MM.1S (cell line): Measurements from ENCODE around the gene ARHGEF37.

Experiments used
- DNase-seq: peaks from one replicate; pipeline ENCODE4 v3.0.0-alpha.2; 2015
- H2AFZ ChIP-seq: fragments of 300-600 bp; sonication (generic); 2 replicates; pipeline ENCODE4 v1.6.0; 2016; ENCODE audit warnings: antibody characterized with exemption, low read length
- H3F3A ChIP-seq: fragments of 300-600 bp; sonication (generic); 2 replicates; pipeline ENCODE4 v1.6.1; 2016; ENCODE audit warnings: mild to moderate bottlenecking, antibody characterized with exemption, low read length, moderate library complexity, mixed read lengths; ENCODE audit not compliant: insufficient read depth
- H3K27ac ChIP-seq: fragments of 300-600 bp; sonication (generic); 2 replicates; pipeline ENCODE4 v1.5.1; 2016; ENCODE audit warnings: mild to moderate bottlenecking, low read length
- H3K27me3 ChIP-seq: fragments of 300-600 bp; sonication (generic); replicated peaks from 2 replicates; pipeline ENCODE4 v1.6.0; 2016; ENCODE audit warnings: low read length; ENCODE audit not compliant: insufficient read depth
- H3K36me3 ChIP-seq: fragments of 300-600 bp; sonication (generic); replicated peaks from 2 replicates; pipeline ENCODE4 v1.6.1; 2016; ENCODE audit warnings: mild to moderate bottlenecking, low read length, mixed read lengths; ENCODE audit not compliant: insufficient read depth
- H3K4me1 ChIP-seq: fragments of 300-600 bp; sonication (generic); 2 replicates; pipeline ENCODE4 v1.6.1; 2016; ENCODE audit warnings: low read length, mixed read lengths
- H3K4me2 ChIP-seq: fragments of 300-600 bp; sonication (generic); 2 replicates; pipeline ENCODE4 v1.6.0; 2016; ENCODE audit warnings: low read depth, low read length
- H3K4me3 ChIP-seq: fragments of 300-600 bp; sonication (generic); 2 replicates; pipeline ENCODE4 v1.5.1; 2016; ENCODE audit warnings: low read length, mixed read lengths
- H3K79me2 ChIP-seq: fragments of 300-600 bp; sonication (generic); 2 replicates; pipeline ENCODE4 v1.6.1; 2016; ENCODE audit warnings: mixed run types, low read length, mixed read lengths
- H3K9ac ChIP-seq: fragments of 300-600 bp; sonication (generic); 2 replicates; pipeline ENCODE4 v1.6.1; 2016; ENCODE audit warnings: low read length, mixed read lengths
- H3K9me2 ChIP-seq: fragments of 300-600 bp; sonication (generic); replicated peaks from 2 replicates; pipeline ENCODE4 v1.6.1; 2016; ENCODE audit warnings: mild to moderate bottlenecking, low read length, mixed read lengths; ENCODE audit not compliant: insufficient read depth
- H3K9me3 ChIP-seq: fragments of 300-600 bp; sonication (generic); replicated peaks from 2 replicates; pipeline ENCODE4 v1.6.1; 2016; ENCODE audit warnings: mild to moderate bottlenecking, low read length, mixed read lengths; ENCODE audit not compliant: insufficient read depth
- H4K20me1 ChIP-seq: fragments of 300-600 bp; sonication (generic); 2 replicates; pipeline ENCODE4 v1.6.1; 2016; ENCODE audit warnings: mild to moderate bottlenecking, low read length, moderate library complexity, mixed read lengths; ENCODE audit not compliant: insufficient read depth
- CTCF ChIP-seq: fragments of 300-600 bp; sonication (generic); IDR thresholded peaks from 2 replicates; pipeline ENCODE4 v1.5.1; 2016; ENCODE audit warnings: antibody characterized with exemption, low read length, mixed read lengths
- EZH2 ChIP-seq: fragments of 300-600 bp; sonication (generic); optimal IDR thresholded peaks from 2 replicates; pipeline ENCODE3; 2017; ENCODE audit warnings: low read depth, mild to moderate bottlenecking, antibody characterized with exemption, low read length, mixed read lengths
- EZH2phosphoT487 ChIP-seq: fragments of 300-600 bp; sonication (generic); IDR thresholded peaks from 2 replicates; pipeline ENCODE4 v1.6.1; 2018; ENCODE audit warnings: antibody characterized with exemption, low read length

The ARHGEF37 gene

DNA sequence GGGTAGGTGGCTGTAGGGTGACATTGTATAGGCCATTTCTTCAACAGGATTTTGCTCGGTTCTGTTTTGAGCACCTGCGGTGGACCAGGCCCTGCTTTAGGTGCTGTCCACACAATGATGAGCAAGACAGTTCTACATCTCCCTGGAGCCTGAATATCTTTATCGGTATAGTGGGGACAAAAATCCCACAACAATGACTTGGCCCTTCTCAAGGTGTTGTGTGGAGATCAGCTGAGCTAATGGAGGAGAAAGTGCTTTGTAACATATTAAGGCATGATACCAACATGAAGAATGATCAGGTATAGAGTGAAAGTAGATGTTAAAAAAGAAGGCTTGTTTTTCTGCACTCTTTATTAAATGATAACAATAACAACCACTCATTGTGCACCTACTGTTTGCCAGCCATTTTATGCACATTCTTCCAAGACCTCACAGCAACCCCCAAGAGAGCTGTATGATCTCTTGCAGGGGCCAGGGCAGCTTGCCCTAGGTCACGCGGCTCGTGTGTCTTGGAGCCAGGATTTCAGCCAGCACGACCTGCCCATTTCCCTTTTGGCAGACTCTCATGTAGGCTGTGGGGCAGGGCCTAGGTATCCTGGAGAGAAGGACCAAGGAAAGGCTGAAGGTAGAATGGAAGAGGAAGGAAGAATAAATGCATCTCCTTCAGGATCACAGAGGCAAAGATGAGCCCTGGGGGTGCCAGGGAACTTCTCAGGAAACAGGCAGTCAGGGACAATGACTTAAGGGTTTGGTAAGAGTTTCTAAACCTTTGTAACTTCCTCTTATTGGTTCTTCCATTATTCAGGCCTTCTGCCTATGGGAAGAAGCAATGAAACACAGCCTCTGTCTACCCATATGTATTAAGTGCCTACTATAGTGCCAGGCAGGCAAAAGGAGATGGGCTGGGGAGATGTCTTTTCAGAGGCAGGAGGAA is 98.8 kb downstream of the ARHGEF37 start:
- no peaks in the 10 kb centered on the region for H3K27me3 ChIP-seq
- H4K20me1 ChIP-seq: no peaks in the 10 kb centered on the region
- no peak overlapping the region for H3K4me2 ChIP-seq
- H3K9ac ChIP-seq: no peak overlapping the region
- no peak overlapping the region for H2AFZ ChIP-seq
- no peaks in the 10 kb centered on the region for H3K9me3 ChIP-seq
- no peak for TF ChIP-seq CTCF
- no peak for TF ChIP-seq EZH2phosphoT487
- no peak for TF ChIP-seq EZH2
- no peaks in the 10 kb centered on the region for H3F3A ChIP-seq
- no peaks in the 10 kb centered on the region for H3K9me2 ChIP-seq
- H3K4me1 ChIP-seq: peaks cover 6% of the 10 kb centered on the region; the same call in 1 of the 2 replicates
- no peak overlapping the region for H3K4me3 ChIP-seq
- no peak for DNase-seq
- no peak overlapping the region for H3K27ac ChIP-seq
- no peaks in the 10 kb centered on the region for H3K79me2 ChIP-seq
- H3K36me3 ChIP-seq: no peaks in the 10 kb centered on the region

DNA sequence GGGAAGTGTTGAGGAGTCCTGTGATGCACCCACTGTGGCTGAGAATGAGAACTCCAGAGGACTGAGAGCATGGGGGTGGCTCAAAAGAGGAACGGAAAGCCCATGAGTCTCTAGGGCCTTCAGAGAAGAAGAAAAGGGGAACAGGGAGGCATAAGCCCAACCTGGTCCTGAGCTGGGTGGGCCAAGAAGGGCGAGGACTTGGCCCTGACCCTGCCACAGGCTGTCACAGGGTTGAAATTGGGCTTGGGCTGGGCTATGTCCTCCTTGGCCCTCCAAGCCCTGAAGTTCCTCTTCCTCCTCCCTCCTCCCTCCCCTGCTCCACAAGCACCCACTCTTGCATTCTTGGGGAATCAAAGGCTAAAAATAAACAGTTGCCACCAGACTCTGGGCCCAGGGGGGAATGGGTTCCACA is 99.5 kb downstream of the ARHGEF37 start:
- Histone ChIP-seq H4K20me1 (no peaks in the 10 kb centered on the region), H2AFZ (no peak overlapping the region), H3K27ac (no peak overlapping the region), H3F3A (no peaks in the 10 kb centered on the region), H3K9me2 (no peaks in the 10 kb centered on the region), H3K4me2 (no peak overlapping the region), H3K4me1 (peaks cover 6% of the 10 kb centered on the region; the same call in 1 of the 2 replicates), H3K9ac (no peak overlapping the region), H3K4me3 (no peak overlapping the region), H3K79me2 (no peaks in the 10 kb centered on the region), H3K27me3 (no peaks in the 10 kb centered on the region), H3K36me3 (no peaks in the 10 kb centered on the region), H3K9me3 (no peaks in the 10 kb centered on the region)
- TF ChIP-seq EZH2: no peak
- no peak for TF ChIP-seq CTCF
- no peak for TF ChIP-seq EZH2phosphoT487
- no peak for DNase-seq

- TF ChIP-seq EZH2: no peak
- no peak for TF ChIP-seq CTCF
- no peak for TF ChIP-seq EZH2phosphoT487
- Histone ChIP-seq H3K4me3 (no peak overlapping the region), H3K27ac (no peak overlapping the region), H3K4me2 (no peak overlapping the region), H2AFZ (no peak overlapping the region), H3K4me1 (peaks cover 6% of the 10 kb centered on the region; the same call in 1 of the 2 replicates), H3K9me2 (no peaks in the 10 kb centered on the region), H3K27me3 (no peaks in the 10 kb centered on the region), H3F3A (no peaks in the 10 kb centered on the region), H3K36me3 (no peaks in the 10 kb centered on the region), H3K9ac (no peak overlapping the region), H4K20me1 (no peaks in the 10 kb centered on the region), H3K9me3 (no peaks in the 10 kb centered on the region), H3K79me2 (no peaks in the 10 kb centered on the region)
- DNase-seq: no peak
These were observed 100.0 kb downstream of the ARHGEF37 start for GRCh38 chr5:149681252-149681651.
